ENCODE data around the gene ITPR2. TPM values are rescaled to one million over a fixed set of nuclear protein-coding genes. Genes with fewer than 3 reads are reported as not detected.

The ITPR2 gene
- total RNA-seq: 80.3 and 83.1 TPM in 2 replicates

DNA sequence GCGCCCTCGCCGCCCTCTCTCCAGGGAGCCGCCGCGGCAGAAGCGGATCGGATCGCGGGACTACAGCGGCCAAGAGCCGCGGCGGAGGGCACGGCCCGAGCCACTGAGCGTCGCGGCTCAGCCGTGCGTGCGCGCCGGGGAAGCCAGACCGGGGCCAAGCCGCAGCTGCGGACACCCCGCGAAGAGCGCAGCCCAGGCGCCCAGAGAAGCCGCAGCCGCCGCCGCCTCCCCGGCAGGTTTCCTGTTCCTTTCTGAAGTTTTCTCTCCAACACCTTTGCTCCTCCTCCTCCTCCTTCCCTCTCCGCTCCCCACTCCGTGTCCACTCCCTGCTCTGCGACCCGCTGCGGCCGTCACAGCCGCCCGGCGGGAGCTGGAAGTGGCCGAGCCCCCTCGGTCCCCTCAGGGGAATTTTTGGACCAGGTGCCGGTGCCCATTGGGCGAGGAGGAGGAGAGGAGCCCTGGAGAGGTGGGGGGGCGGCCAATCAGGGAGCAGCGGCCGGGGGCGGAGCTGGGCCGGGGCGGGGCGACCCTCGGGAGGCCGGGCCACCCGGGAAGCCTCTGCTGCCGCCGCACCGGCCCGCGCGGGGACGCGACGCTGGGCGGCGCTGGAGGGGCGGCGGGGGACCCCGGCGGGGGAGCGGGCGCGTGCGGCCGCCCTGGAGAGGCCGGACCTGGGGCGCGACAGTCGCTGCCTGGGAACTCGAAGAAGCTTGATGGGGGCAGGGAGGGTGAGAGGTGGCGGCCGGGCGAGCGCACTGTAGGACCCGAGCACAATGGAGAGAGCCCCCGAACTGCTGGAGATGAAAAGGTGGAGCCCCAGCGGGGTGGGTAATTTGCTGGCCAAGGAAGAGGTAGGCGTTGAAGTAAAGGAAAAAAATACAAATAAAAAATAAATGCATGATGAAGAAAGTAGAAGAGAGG, at the start of gene ITPR2:
ITPR2 (minus strand) TSS at position 373 of the 921 bp plus-strand sequence. CDS start 413 bp downstream, outside the sequence.

Other genes starting within 250 kb of the ITPR2 start
- 42.2 and 44.8 TPM in 2 replicates for gene INTS13, start 104.8 kb upstream of the ITPR2 start, total RNA-seq
- 65.3 and 92.6 TPM in 2 replicates for gene FGFR1OP2, start 105.3 kb upstream of the ITPR2 start, total RNA-seq
- 94.0 and 100 TPM in 2 replicates for gene TM7SF3, start 181.2 kb upstream of the ITPR2 start, total RNA-seq
- gene MED21, start 189.4 kb upstream of the ITPR2 start, total RNA-seq: 32.8 and 33.0 TPM in 2 replicates
- gene C12orf71, start 249.4 kb upstream of the ITPR2 start, total RNA-seq: not detected in 2 replicates